ENCODE results near the gene SAMD5.
"Not testable (repeated sequence)": the region's sequence is repeated elsewhere in the genome, so short reads cannot be mapped to it uniquely, and the experiment has no call there.

Gene SAMD5

DNA sequence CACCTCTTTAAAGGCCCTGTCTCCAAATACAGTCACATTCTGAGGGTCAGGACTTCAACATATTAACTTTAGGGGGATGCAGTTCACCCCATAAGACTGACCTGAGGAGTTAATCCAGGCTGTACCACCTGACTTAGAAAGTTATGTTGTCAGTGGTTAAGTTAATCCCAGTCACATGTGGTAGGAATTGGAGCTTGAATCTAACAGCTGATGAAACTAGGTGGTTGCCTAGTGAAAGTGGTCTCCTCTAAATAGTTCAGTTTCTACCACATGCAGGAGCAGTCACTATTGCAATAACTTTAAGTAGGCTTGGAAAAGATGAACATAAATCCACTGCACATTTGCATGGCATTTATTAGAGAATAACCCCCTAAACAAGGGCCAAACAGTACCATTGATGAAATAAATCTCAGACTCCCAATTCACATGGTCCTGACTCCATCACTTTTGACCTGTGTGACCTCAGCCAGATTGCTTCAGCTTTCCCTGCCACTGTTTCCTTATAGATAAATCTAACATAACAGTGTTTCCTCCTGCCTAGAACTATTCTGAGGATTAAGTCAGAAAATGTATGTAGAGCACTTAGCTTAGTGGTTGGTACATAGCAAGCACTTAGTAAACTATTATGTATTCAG, 20.1 kb downstream of the SAMD5 start:
- no peak for DNase-seq (ENCODE audit: low spot score)

DNA sequence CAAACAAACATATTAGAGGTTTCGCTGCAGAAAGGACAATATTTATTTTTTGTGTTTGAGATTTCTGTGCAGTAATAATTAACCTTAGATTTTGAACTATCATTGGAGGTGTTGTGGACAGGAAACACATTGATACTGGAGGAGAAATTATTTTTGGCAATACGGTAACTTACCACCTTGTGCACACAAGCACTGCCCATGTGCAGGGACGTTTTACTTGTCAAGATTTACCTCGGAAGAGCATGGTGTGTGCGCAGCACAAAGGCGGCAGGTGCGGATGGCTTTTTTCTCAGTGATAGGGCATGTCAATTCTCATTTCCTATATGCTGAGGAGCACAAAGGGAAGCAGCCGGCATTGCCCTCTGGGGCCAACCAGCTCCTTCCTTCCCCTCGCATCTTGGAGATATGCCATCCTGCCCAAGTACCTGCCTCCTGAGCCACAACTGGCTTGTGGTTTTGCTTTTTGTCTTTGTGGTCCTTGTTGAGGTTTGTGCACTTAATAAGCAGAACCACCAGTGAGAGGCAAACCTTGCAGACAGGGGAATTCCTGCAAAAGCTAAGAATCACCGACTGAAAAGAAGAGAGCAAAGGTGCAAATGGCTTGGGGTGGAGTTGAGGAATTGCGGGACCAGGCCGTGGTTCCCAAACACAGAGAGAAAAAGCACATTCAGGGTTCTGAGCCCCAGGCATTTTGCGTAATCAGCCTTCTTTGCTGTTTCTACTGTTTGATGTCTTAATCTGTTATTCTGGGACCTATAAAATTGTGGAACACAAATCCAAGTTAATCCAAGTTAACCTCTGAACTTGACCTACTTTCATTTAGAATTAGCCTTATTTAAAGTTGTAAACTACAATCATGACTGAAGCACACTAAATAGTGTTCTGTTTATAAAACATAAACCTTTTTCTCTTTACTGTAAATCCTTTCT, 21.9 kb downstream of the SAMD5 start:
- DNase-seq (ENCODE audit: low spot score) = no peak

DNA sequence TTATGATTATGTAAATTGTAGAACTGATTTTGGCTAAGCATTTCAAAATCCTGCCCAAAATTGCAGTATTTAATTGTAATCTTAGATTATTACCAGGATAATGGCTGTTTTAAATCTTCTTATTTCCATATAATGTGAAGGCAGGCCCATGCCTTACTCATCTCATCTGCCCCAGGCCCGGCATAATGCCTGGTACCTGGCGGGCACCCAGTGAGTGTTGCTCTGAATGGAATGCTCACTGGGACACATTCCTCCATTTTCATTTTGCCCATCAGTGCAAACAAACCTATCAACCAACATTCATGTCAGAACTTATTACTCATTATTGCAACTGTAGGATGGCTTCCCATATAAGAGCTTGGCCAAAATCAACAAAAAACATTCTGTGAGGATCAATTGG, 22.8 kb downstream of the SAMD5 start:
- no peak for DNase-seq (ENCODE audit: low spot score)

DNA sequence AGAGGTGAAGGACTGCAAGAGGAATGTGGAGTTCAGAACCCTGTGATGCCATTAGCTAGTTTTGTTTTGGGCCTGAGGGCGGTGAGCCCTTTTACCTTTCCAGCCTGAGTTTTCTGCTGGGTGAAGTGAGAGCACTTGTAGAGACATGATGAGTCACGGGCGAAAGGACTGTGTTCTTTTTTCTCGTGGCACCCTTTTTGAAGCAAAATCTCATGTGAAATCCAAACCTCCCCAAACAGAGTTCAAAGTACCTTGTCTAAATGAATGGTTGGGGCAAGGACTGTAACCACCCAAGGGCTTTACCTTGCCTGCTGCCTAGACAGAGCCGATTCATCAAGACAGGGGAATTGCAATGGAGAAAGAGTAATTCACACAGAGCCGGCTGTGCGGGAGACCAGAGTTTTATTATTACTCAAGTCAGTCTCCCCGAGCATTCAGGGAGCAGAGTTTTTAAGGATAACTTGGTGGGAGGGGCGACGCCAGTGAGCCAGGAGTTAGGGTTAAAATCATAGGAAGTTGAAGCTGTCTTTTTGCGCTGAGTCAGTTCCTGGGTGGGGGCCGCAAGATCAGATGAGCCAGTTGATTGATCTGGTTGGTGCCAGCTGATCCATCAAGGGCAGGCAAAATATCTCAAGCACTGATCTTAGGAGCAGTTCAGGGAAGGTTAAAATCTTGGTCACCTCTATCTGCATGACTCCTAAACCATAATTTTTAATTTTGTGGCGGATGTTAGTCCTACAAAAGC, 25.8 kb downstream of the SAMD5 start:
- no peak for DNase-seq (ENCODE audit: low spot score)

DNA sequence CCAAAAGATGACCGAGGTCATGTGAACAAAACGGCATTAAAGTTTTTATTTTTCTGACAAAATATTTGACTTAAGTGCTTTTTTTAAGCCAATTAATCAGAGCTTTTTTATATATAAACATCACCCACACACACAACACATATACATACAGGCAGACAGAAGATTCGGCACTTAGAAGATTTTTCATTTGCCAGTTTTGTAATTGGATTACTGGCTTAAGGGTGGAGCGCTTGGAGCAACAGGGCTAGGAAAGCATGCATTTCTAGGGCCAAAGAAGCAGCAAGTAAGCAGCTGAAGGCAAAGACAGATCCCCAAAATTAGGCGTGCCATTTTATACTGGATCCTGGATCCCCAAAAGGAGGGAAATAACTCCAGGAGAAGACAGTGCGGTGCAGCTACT, 30.3 kb downstream of the SAMD5 start:
- DNase-seq (ENCODE audit: low spot score) = no peak

DNA sequence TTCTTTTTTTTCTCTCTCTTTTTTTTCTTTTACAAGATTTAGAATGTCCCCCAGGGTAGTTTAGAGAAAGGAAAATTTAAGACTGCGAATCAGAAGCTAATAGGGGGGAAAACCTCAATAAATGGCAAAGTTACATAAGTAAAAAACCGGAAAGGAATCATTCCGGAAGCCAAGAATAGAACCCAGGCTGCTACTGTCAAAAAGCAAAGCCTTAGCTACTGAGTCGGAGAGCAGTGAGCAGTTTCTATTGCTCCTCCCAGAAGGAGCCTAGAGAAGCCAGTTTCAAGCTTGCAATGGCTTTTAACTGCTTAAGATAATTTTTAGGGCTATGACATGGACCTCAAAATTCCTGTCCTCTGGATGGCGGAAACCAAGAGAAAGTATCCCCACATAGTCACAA, 31.6 kb downstream of the SAMD5 start:
- no peak for DNase-seq (ENCODE audit: low spot score)

DNA sequence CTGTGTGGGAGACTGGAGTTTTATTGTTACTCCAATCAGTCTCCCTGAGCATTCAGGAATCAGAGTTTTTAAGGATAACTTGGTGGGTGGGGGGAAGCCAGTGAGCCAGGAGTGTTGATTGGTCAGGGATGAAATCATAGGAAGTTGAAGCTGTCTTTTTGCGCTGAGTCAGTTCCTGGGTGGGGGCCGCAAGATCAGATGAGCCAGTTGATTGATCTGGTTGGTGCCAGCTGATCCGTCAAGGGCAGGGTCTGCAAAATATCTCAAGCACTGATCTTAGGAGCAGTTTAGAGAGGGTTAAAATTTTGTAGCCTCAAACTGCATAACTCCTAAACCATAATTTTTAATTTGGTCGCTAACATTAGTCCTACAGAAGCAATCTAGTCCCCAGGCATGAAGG, 33.9 kb downstream of the SAMD5 start:
- DNase-seq (ENCODE audit: low spot score) = not testable (repeated sequence)

DNA sequence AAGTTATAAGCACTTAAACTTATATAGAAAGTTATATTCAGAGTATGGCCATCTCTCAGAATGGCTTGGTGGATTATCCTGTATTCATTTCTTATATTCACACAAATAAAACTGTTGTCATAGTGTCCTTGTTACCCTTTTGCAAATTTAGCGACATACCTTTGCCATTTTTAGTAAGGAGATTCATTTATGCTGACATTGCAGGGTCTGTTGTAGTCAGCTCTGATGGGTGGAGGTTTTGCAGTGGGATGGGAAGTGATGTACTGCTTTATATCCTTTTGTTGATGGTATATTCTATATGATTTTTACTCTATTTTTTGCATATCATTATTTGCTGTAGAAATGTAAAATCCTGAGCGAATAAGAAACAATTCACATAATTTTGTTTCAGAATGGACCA, 35.9 kb downstream of the SAMD5 start:
- no peak for DNase-seq (ENCODE audit: low spot score)

DNA sequence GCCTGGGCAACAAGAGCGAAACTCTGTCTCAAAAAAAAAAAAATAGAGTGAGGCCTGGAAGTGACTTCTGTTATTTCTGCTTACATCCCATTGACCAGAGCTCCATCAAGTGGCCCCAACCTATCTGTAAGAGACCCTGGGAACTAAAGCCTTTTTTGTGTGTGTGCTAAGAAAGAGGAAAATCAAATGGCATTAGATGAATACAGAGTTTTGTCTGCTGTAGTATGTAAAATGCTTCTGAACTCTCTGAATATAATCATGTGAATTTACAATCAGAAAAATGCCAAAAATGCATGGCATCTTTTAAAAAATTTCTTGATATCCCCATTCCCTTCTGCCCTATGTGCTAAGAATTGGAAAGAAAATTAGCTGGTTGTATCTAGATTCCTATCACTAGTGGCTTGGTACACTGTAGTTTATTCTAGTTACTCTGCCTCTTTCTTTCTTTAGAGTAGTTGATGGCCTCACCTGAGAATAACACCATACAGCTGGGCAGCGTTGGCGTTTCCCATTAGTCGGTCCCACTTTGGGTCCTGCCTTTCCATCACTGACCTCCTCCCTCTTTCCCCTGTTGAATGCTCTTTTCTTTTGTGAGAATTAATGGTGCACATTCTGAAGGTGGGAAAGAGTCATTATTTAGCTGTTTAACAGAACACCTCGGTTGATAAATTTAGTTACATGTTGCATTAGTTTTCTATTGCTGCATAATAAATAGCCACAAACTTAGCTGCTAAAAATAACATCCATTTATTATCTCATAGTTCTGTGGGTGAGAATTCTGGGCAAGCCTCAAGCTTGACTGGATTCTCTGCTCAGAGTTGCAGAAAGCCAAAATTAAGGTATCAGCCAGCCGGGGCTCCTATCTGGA, 38.2 kb downstream of the SAMD5 start:
- no peak for DNase-seq (ENCODE audit: low spot score)

DNA sequence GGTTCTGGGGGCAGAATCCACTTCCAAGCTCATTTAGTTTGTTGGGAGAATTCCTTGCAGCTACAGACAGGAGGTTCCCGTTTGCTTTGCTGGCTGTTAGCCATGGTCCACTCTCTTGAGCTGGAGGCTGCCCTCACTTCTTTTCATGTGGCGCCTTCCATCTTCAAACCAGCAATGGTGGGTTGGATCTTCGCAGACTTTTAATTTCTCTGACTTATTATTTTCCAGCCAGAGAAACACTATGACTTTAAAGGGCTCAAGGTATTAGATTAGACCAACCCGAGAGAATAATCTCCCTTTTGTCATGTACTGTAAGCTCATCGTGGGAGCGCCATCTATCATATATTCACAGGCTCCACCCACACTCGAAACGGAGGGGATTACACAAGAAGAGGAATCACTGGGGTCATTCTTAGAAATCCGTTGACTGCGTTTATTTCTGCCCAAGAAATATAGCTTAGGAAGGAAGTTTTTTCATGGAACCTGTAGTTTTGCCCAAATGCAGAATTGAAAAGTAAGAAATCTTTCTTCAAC, 38.9 kb downstream of the SAMD5 start:
- DNase-seq (ENCODE audit: low spot score) = no peak

DNA sequence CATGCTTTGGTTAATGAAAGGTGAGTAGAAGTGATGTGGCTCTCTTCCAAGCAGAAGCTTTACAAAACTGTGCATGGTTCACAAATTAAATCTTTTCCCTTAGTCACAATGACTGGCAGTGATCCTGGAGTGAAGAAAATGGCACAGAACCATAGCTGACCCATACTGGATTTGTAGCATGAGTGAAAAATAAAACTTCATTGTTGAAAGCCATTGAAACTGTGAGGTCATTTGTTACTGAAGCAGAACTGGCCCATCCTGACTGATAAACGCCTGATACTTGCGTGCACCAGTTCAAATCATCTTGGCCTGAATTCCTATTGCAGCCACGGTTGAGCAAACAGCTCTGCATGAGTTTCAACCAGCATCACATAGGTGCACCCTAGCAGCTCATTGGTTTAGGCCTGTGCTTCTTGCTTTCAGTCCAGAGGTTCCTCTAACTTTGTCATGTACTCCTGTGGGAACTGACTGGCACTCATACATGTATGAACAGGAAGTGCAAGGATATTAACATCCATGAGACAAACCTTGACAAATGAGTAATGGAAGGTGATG, 40.5 kb downstream of the SAMD5 start:
- no peak for DNase-seq (ENCODE audit: low spot score)

DNA sequence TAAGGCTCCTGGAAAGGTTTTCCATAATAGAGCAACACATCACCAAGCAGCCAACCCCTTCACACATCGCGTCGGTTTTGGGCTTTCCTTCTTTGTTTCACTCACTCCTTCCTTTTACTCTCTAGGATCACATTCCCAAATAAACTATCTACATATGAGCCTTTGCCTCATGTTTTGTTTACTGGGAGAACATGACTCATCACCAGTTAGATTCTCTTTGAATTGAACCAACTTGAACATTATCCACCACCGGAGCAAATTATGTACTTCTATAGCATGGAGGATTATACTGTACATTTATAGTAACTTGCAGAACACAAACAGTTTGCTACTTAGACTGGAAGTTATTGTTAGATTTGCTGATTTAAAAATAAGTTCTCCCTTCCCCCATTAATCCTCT, 41.0 kb downstream of the SAMD5 start:
- DNase-seq (ENCODE audit: low spot score) = no peak

DNA sequence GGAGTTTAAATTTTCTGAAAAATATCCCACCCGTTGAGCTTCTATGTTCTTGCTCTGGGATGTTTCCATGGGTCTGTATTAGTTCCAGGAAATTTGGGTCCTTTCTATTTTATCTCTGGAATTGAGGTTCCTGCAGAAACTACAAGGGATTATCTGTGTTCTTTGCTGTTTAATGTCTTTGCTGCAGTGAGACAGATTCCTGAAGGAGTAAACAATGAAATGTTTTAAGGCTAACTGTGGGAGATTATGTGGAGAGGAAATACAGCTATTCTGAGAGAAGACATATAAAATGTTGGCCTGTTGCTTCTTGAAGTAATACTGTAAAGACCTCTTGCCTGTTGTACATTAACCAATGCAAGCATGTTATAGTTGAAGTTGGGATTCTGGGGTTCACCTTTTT, 43.5 kb downstream of the SAMD5 start:
- no peak for DNase-seq (ENCODE audit: low spot score)

DNA sequence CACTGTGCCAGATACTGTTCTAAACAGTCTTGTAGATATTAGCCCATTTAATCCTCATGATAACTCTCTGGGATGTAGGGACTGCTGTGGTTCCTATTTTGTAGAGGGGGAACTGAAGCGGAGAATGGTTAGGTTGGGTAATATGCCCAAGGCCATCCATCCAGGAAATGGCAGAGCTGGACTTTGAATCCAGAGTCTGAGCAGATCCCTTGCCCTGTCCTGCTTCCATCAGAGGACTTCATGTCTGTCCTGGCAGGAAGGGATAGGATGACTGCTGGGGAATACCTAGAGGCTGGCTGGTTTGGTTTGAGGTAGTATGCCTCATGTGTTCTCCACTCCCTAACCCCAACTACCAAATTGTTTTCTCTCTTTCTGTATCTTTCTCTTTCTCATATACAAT, 44.6 kb downstream of the SAMD5 start:
- no peak for DNase-seq (ENCODE audit: low spot score)

DNA sequence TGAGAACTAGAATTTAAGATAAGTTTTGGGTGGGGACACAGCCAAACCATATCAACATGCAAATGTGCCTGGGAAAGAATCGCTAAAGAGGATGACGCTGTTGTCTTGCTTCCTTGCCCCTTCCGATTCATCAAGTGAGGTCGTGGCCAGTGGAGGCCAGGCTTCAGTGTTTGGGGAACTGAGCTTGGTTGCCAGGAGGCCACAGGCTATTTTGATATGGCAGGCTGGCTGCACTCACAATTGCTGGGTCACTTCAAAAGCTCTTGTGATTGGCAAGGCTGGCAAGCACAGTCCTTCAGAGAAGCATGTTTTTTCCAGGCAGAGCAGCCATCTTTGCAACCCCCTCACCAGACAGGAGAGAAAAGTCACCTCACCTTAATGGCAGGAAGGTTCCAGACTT, 45.8 kb downstream of the SAMD5 start:
- no peak for DNase-seq (ENCODE audit: low spot score)

DNA sequence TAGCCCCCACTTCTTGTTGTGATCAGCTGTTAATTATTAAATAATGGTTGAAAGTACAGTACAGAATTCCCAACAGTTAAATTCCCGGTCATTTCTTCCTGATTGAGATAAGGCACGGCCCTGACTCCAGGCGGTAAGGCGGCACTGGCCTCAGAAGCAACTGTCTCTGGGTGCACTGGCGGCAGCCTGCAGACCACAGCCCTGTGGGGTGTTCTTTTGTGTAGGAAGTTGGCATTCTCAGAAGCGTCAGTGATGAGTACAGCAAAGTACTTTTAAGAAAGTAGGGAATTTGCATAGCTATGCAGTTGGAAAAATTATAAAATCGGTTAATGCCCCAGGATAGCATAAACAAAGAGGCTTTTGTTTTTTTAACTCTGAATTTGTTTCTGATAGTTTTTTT, 50.5 kb downstream of the SAMD5 start:
- no peak for DNase-seq (ENCODE audit: low spot score)

DNA sequence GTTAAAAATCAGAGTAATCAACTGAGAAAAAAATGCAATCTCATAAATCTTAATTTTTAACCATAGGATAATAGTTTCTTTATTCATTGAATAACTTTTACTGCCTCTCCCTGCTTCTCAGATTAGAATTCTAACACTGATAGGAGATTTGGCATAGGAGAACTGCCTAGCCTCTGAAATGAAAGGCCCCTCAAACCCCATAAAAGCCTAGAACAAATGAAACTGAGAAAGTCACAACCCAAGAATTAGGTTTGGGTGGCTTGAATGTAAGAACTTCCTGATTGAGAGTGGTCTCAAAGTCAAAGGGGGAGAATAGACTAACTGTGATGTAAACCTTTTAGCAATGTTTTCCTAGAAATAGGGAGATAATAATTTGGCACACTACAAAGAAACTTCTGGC, 52.2 kb downstream of the SAMD5 start:
- DNase-seq (ENCODE audit: low spot score) = no peak

DNA sequence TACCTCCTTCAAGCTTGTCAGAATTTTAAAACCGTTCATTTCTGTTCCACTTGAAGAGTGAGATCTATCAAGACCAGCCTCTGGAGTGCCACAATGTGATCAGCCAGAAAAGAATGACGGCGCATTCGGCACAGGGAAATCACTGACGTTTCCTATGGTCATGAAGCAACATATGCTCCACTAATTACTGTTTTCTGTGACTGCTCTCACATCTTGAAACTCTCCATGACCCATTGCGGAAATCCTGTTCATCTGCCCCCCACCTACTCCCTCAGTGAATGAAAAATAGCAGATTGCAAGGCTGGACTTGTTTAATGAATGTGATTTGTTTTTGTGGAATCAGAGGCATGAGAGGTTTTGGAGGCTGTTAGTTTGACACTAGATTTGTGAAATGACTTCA, 53.2 kb downstream of the SAMD5 start:
- DNase-seq (ENCODE audit: low spot score) = no peak

DNA sequence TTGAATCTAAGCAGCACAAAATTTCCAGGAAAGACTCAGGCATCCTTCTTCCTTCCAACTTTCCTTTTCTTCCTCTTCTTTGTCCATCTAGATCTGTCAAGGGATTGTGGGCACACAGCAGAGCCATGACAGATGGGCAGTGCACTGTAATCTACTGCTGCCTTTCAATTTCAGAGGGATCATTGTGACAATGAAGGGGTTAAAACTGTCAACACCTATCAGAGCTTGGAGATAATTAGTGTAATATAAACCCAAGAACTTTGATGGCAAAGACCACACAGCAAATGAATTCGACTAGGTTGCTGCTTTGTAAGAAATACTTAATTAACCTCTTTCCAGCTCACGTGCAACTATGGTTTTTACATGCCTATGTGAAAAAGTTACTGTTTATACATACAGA, 55.0 kb downstream of the SAMD5 start:
- no peak for DNase-seq (ENCODE audit: low spot score)

DNA sequence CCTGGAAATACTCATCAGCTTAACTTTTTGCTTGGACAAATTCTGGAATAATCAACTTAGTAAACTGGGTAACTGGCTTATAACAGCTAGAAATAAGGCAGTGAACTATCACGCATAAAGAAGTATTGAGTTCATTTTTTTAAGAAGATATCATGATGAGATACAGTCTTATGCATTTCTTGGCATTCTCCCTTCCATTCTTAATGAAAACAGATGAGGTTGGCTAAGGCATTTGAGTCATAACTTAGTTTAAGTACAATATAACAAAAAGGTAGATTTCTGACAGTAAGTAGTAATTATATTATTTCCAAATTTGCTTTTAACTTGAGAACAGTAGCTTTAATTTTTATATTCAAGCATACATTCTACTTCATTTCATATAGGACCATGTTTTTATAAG, 56.1 kb downstream of the SAMD5 start:
- DNase-seq (ENCODE audit: low spot score) = no peak

DNA sequence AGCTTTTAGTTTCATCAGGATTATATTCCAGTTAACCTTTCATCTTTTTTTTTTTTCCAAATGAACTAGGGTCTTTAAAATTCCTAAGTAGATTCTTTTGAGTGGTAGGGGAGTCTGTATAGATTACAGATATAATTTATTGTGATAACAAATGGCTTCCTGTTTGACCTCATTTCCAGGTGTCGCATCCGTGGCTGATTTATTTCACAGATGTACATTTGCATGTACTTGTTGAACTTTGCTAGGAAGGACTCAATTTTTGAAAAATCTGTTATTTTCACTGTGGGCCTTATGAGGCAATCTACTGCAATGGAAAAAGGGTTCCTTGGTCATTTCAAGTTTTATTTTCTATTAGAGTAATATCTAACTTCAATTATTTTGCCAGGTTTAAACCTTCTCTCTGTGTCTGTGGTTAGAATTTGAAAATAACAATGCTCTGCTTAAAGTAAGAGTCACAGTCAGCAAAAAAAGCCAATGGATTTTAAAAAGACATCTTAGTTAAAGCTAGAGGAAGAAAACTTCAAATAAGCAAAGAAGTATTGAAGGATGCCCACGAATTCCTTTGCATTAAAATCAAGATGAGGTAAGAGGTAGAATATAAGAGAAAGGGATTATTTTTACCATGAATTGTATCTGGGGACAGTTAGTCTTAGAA, 57.9 kb downstream of the SAMD5 start:
- no peak for DNase-seq (ENCODE audit: low spot score)
